Activated CD8-positive, alpha-beta T cell treated with anti-CD3 and anti-CD28 coated beads for 36 hours (primary cell): ENCODE measurements around the gene RALGAPA1. TPM values are rescaled to one million over a fixed set of nuclear protein-coding genes. Genes with fewer than 3 reads are reported as not detected.
"Not testable (repeated sequence)": the region's sequence is repeated elsewhere in the genome, so short reads cannot be mapped to it uniquely, and the experiment has no call there.

Experiments
- ATAC-seq: fragments of 200-7000 bp; cut with Tn5 transposase; one replicate; pipeline ENCODE4 v1.10.0; 2021; ENCODE audit warnings: mild to moderate bottlenecking, moderate library complexity
- CTCF ChIA-PET: fragments of 350-600 bp; sonication (Branson Sonifier 250); formaldehyde crosslinking; loops from one replicate; lab custom pipeline; 2021; ENCODE audit warnings: antibody characterized with exemption; lab: Charles Lee
- POLR2A ChIA-PET: fragments of 350-600 bp; sonication (Branson Sonifier 250); formaldehyde crosslinking; loops from one replicate; lab custom pipeline; 2021; ENCODE audit warnings: antibody characterized with exemption; lab: Charles Lee
- DNase-seq: peaks from one replicate; pipeline ENCODE4 v3.0.0-alpha.2; 2020
- H3K27ac Mint-ChIP-seq: one replicate; pipeline ENCODE4 v1.8.0; 2021; ENCODE audit warnings: mild to moderate bottlenecking, mixed read lengths
- H3K27me3 Mint-ChIP-seq: one replicate; pipeline ENCODE4 v1.8.0; 2021; ENCODE audit warnings: mixed read lengths
- H3K36me3 Mint-ChIP-seq: one replicate; pipeline ENCODE4 v1.8.0; 2021; ENCODE audit warnings: low read depth, mixed read lengths
- H3K4me1 Mint-ChIP-seq: one replicate; pipeline ENCODE4 v1.8.0; 2021; ENCODE audit warnings: low read depth, mixed read lengths
- H3K4me3 Mint-ChIP-seq: one replicate; pipeline ENCODE4 v1.8.0; 2021; ENCODE audit warnings: mild to moderate bottlenecking, moderate library complexity, mixed read lengths
- H3K9me3 Mint-ChIP-seq: one replicate; pipeline ENCODE4 v1.8.0; 2021; ENCODE audit warnings: mixed read lengths
- intact Hi-C: fragments of 100-400 bp; cut with micrococcal nuclease; formaldehyde crosslinking; loops from one replicate; pipeline ENCODE4 v1.10.0; 2022
- total RNA-seq, 2 experiments: library from RNA; stranded (reverse); gene quantifications; one replicate each; pipeline ENCODE4 v1.2.3, GENCODE V29; 2021
- TF ChIP-seq, protein P1 (sequence below): fragments of 200-600 bp; IDR thresholded peaks from one replicate; pipeline ENCODE4 v1.8.0; 2022; ENCODE audit warnings: antibody characterized with exemption, mild to moderate bottlenecking

RALGAPA1 gene
- total RNA-seq, 2 experiments from 2014 or later: 23.7 to 26.5 TPM

DNA sequence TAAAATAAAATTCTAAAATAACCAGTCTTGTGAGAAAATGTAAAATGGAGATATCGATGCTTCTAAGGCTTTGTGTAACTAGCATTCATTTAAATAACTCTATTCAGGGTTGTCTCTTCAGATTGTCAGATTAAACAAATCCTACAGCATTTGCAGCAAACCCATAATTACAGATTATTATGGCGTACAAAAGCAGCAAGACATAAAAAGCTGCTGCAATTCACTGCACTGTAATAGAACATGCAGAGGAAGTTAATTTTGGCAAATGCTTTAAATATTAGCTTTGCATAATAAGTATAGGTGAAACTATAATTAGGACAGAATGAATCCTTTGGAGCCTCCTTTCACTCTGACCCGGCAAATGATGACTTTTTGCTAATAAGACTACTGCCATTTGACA, 176.8 kb downstream of the RALGAPA1 start:
- no peak overlapping the region for H3K4me3 Mint-ChIP-seq
- ATAC-seq (no peak), DNase-seq (no peak)
- peaks cover 4% of the 10 kb centered on the region for H3K9me3 Mint-ChIP-seq
- POLR2A ChIA-PET: no interaction called here
- TF ChIP-seq, protein P1, sequence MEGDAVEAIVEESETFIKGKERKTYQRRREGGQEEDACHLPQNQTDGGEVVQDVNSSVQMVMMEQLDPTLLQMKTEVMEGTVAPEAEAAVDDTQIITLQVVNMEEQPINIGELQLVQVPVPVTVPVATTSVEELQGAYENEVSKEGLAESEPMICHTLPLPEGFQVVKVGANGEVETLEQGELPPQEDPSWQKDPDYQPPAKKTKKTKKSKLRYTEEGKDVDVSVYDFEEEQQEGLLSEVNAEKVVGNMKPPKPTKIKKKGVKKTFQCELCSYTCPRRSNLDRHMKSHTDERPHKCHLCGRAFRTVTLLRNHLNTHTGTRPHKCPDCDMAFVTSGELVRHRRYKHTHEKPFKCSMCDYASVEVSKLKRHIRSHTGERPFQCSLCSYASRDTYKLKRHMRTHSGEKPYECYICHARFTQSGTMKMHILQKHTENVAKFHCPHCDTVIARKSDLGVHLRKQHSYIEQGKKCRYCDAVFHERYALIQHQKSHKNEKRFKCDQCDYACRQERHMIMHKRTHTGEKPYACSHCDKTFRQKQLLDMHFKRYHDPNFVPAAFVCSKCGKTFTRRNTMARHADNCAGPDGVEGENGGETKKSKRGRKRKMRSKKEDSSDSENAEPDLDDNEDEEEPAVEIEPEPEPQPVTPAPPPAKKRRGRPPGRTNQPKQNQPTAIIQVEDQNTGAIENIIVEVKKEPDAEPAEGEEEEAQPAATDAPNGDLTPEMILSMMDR: no peak
- intact Hi-C loops: no loop called here
- H3K4me1 Mint-ChIP-seq: no peaks in the 10 kb centered on the region
- no peaks in the 10 kb centered on the region for H3K27me3 Mint-ChIP-seq
- H3K36me3 Mint-ChIP-seq: peaks cover 11% of the 10 kb centered on the region
- CTCF ChIA-PET: interaction anchor here (1.1 kb wide), 1 partner anchor 99 kb away, joined by 4 read pairs; the partner anchor contains the start of gene INSM2
- no peak overlapping the region for H3K27ac Mint-ChIP-seq

GRCh38 chr14:35631071-35631805, 177.9 kb downstream of the RALGAPA1 start:
- intact Hi-C loops: no loop called here
- ChIA-PET POLR2A (no interaction called here), CTCF (interaction anchor here (0.9 kb wide), 1 partner anchor 187 kb away, joined by 3 read pairs; no protein-coding TSS in a partner anchor)
- H3K9me3 Mint-ChIP-seq: no peaks in the 10 kb centered on the region
- TF ChIP-seq, protein P1: no peak
- H3K27ac Mint-ChIP-seq: no peak overlapping the region
- H3K36me3 Mint-ChIP-seq: peaks cover 2% of the 10 kb centered on the region
- ATAC-seq: no peak
- H3K27me3 Mint-ChIP-seq: no peaks in the 10 kb centered on the region
- H3K4me1 Mint-ChIP-seq: no peaks in the 10 kb centered on the region
- no peak overlapping the region for H3K4me3 Mint-ChIP-seq
- no peak for DNase-seq

- Mint-ChIP-seq H3K27me3 (no peaks in the 10 kb centered on the region), H3K4me3 (no peak overlapping the region), H3K27ac (no peak overlapping the region), H3K36me3 (peaks cover 8% of the 10 kb centered on the region), H3K4me1 (peaks cover 3% of the 10 kb centered on the region), H3K9me3 (no peaks in the 10 kb centered on the region)
- no peak for ATAC-seq
- no peak for DNase-seq
- ChIA-PET POLR2A (no interaction called here), CTCF (no interaction called here)
- TF ChIP-seq, protein P1: no peak
- intact Hi-C loops: no loop called here
Measured at GRCh38 chr14:35628989-35629388, 180.1 kb downstream of the RALGAPA1 start.

- H3K4me1 Mint-ChIP-seq, H3K9me3 Mint-ChIP-seq, intact Hi-C loops, POLR2A ChIA-PET, H3K27ac Mint-ChIP-seq, H3K4me3 Mint-ChIP-seq, DNase-seq, CTCF ChIA-PET, ATAC-seq, H3K27me3 Mint-ChIP-seq: not testable (repeated sequence)
- peaks cover 18% of the 10 kb centered on the region for H3K36me3 Mint-ChIP-seq
Measured at GRCh38 chr14:35626947-35627346, 182.1 kb downstream of the RALGAPA1 start.

GRCh38 chr14:35621996-35622395, 187.1 kb downstream of the RALGAPA1 start:
- H3K36me3 Mint-ChIP-seq: peaks cover 47% of the 10 kb centered on the region
- H3K4me3 Mint-ChIP-seq, CTCF ChIA-PET: not testable (repeated sequence)

GRCh38 chr14:35619998-35620397, 189.1 kb downstream of the RALGAPA1 start:
- Mint-ChIP-seq H3K36me3 (peaks cover 47% of the 10 kb centered on the region), H3K9me3 (peaks cover 10% of the 10 kb centered on the region)
- H3K4me3 Mint-ChIP-seq, CTCF ChIA-PET, POLR2A ChIA-PET, DNase-seq, H3K4me1 Mint-ChIP-seq, ATAC-seq, H3K27me3 Mint-ChIP-seq, intact Hi-C loops, H3K27ac Mint-ChIP-seq: not testable (repeated sequence)

More at GRCh38 chr14:35621996-35622395, 187.1 kb downstream of the RALGAPA1 start:
- POLR2A ChIA-PET, ATAC-seq, intact Hi-C loops, DNase-seq, H3K27me3 Mint-ChIP-seq, H3K4me1 Mint-ChIP-seq, H3K27ac Mint-ChIP-seq: not testable (repeated sequence)
- peaks cover 10% of the 10 kb centered on the region for H3K9me3 Mint-ChIP-seq

DNA sequence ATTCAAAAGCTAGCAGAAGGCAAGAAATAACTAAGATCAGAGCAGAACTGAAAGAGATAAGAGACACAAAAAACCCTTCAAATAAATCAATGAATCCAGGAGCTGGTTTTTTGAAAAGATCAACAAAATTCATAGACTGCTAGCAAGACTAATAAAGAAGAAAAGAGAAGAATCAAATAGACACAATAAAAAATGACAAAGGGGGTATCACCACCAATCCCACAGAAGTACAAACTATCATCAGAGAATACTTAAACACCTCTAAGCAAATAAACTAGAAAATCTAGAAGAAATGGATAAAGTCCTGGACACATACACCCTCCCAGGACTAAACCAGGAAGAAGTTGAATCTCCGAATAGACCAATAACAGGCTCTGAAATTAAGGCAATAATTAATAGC, 189.6 kb downstream of the RALGAPA1 start:
- CTCF ChIA-PET, ATAC-seq, H3K4me1 Mint-ChIP-seq, H3K4me3 Mint-ChIP-seq, intact Hi-C loops, H3K27me3 Mint-ChIP-seq, DNase-seq, H3K27ac Mint-ChIP-seq, POLR2A ChIA-PET: not testable (repeated sequence)
- H3K36me3 Mint-ChIP-seq: peaks cover 44% of the 10 kb centered on the region
- H3K9me3 Mint-ChIP-seq: peaks cover 10% of the 10 kb centered on the region
